Psoas muscle (tissue), 8 donors: ENCODE measurements around the gene APOBEC3H. TPM values are rescaled to one million over a fixed set of nuclear protein-coding genes. Genes with fewer than 3 reads are reported as not detected.

ENCODE experiments used
- ATAC-seq, 4 donors: fragments of 200-7000 bp; cut with Tn5 transposase; one replicate each; pipeline ENCODE4 v1.9.1; 2020; ENCODE audit warnings: moderate library complexity in 3 of 4, mild to moderate bottlenecking in 2 of 4
- DNase-seq, 2 donors: peaks; one replicate each; pipeline ENCODE4 v3.0.0-alpha.2; 2020
- H3K27ac ChIP-seq: fragments of 200-600 bp; one replicate; pipeline ENCODE4 v1.8.0; 2022
- H3K27me3 ChIP-seq, 3 donors: fragments of 200-600 bp in 1 of 3; one replicate each; pipeline versions ENCODE4 v1.6.1 to v1.8.0; 2013 to 2022; ENCODE audit warnings: low read length in 2 of 3, mild to moderate bottlenecking in 2 of 3, moderate library complexity in 1 of 3; ENCODE audit not compliant: insufficient read depth in 3 of 3
- H3K36me3 ChIP-seq, 2 donors: fragments of 200-600 bp in 1 of 2; one replicate each; pipeline versions ENCODE4 v1.6.1 to v1.8.0; 2013 to 2022; ENCODE audit warnings: low read depth in 1 of 2, mild to moderate bottlenecking in 1 of 2, moderate library complexity in 1 of 2; ENCODE audit not compliant: insufficient read depth in 1 of 2
- H3K4me1 ChIP-seq: fragments of 200-600 bp; one replicate; pipeline ENCODE4 v1.8.0; 2022
- H3K4me3 ChIP-seq: fragments of 200-600 bp; one replicate; pipeline ENCODE4 v1.8.0; 2022; ENCODE audit warnings: mild to moderate bottlenecking
- H3K9me3 ChIP-seq: fragments of 200-600 bp; one replicate; pipeline ENCODE4 v1.8.0; 2022
- CTCF ChIP-seq: fragments of 200-600 bp; IDR thresholded peaks from one replicate; pipeline ENCODE4 v1.8.0; 2022; ENCODE audit warnings: antibody characterized with exemption
- WGBS, 3 donors: extraction: QIAGEN DNeasy Blood & Tissue Kit; methylation state at CpG; one replicate each; pipeline versions ENCODE4 v1.1.6 to v1.1.7; 2013; 5-methylcytosine and 5-hydroxymethylcytosine counted together
- intact Hi-C, 2 donors: fragments of 100-400 bp; cut with DNase I; formaldehyde crosslinking; loops; one replicate each; pipeline versions ENCODE4 v1.11.0 to v1.14.2; 2022
- polyA plus RNA-seq, 3 donors: library from polyadenylated mRNA; stranded (reverse); fragments of 200-250 nt; gene quantifications; one replicate each; pipeline ENCODE4 v1.2.3, GENCODE V29; 2013
- total RNA-seq, 4 donors: library from RNA; stranded (reverse); fragmentation: NEBNext Ultra II Directional in 2 of 4; extraction: Animal tissue kit (Norgen Biotek cat#: 25700) in 2 of 4; gene quantifications; one replicate each; pipeline versions ENCODE4 v1.2.1 to v1.2.4, GENCODE V29; 2021 to 2023
- donor health status: healthy with polysubstance abuse.
- donor health status: DM: no; HTN: no; CAD: no; lungs with moderate emphysema.
- donor health status: Bipolar disorder and iron deficiency.
- donor health status: healthy.
- donor health status: DM: yes; HTN: yes; CAD: no.
- donor health status: DM: no; HTN: no; CAD: no.
- donor health status: DM: no; HTN: no; CAD: no.
- donor health status: DM: yes; HTN: yes; CAD: no.

APOBEC3H gene
- total and polyA plus RNA-seq, 7 donors: 0.12 TPM; not detected in 6

GRCh38 chr22:39136317-39136716, 39.3 kb downstream of the APOBEC3H start:
- H3K36me3 ChIP-seq: peaks cover 0 to 50% of the 10 kb centered on the region in 2 donors
- intact Hi-C loops: no loop called here
- no peak for ATAC-seq

DNA sequence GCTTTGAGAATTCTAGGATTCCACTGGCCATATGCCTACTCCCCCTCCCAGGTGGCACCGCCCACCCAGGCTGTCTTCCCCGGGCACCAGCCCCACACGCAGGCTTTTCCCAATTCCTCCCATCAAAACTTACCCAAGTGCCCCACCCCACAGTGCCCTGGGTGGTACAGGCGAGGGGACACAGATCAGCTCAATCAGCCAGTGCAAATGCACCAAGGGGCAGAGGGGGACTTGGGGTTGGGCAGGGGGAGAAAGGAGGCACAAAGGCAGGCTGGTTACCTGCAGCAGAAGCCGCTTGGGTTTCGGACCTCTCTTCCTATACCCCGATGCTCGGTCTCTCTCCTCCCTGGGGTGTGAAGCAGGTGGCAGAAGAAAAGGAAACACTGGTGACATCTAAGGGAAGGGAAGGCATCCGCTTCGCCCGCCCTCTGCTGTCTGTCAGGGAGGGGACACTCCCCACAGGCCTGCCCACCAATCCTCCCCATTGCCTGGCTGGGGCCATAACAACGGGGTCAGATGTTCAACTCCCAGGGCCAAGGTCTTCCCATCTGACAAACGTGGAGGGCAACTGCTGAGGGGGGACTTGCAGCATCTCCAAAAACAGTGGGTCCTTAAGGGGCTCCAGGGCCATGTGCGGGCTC, 41.4 kb downstream of the APOBEC3H start:
- Histone ChIP-seq H3K4me1 (no peaks in the 10 kb centered on the region), H3K4me3 (no peak overlapping the region), H3K36me3 (peaks cover 0 to 39% of the 10 kb centered on the region in 2 donors), H3K27ac (no peak overlapping the region), H3K9me3 (no peaks in the 10 kb centered on the region), H3K27me3 (no peaks in the 10 kb centered on the region)
- TF ChIP-seq CTCF: no peak
- no peak for ATAC-seq
- intact Hi-C loops: no loop called here
- whole genome bisulfite sequencing, 3 donors: 78 to 84% (median 80%) methylated on average over 13 to 14 of the region's 14 CpGs
- no peak for DNase-seq

More at GRCh38 chr22:39136317-39136716, 39.3 kb downstream of the APOBEC3H start:
- no peak for TF ChIP-seq CTCF
- no peak overlapping the region for H3K27ac ChIP-seq
- no peak overlapping the region for H3K4me3 ChIP-seq
- H3K9me3 ChIP-seq: no peaks in the 10 kb centered on the region
- no peaks in the 10 kb centered on the region for H3K4me1 ChIP-seq
- H3K27me3 ChIP-seq: no peaks in the 10 kb centered on the region
- DNase-seq: no peak
- 87 to 90% (median 89%) methylated on average over 8 of the region's 8 CpGs for WGBS, 3 donors

GRCh38 chr22:39139933-39140332, 42.9 kb downstream of the APOBEC3H start:
- Histone ChIP-seq H3K9me3 (no peaks in the 10 kb centered on the region), H3K4me1 (peaks cover 11% of the 10 kb centered on the region), H3K4me3 (no peak overlapping the region), H3K27me3 (no peaks in the 10 kb centered on the region), H3K36me3 (peaks cover 0 to 28% of the 10 kb centered on the region in 2 donors), H3K27ac (no peak overlapping the region)
- TF ChIP-seq CTCF: no peak
- intact Hi-C loops: loop anchor here in 1 of 2 donors (1.0 kb wide), 1 partner anchor 29 kb away; no protein-coding TSS in a partner anchor
- no peak for ATAC-seq
- WGBS, 3 donors: 65 to 83% (median 79%) methylated on average over 7 of the region's 7 CpGs
- no peak for DNase-seq

GRCh38 chr22:39142088-39142680, 45.1 kb downstream of the APOBEC3H start:
- Histone ChIP-seq H3K27me3 (no peaks in the 10 kb centered on the region), H3K36me3 (peaks cover 0 to 28% of the 10 kb centered on the region in 2 donors), H3K9me3 (no peaks in the 10 kb centered on the region), H3K4me3 (no peak overlapping the region), H3K27ac (no peak overlapping the region), H3K4me1 (peaks cover 23% of the 10 kb centered on the region)
- intact Hi-C loops: no loop called here
- no peak for DNase-seq
- 86 to 95% (median 90%) methylated on average over 14 of the region's 14 CpGs for WGBS, 3 donors
- ATAC-seq: no peak
- no peak for TF ChIP-seq CTCF
